DND-41 (cell line): Measurements from ENCODE around the gene PLD2.

Experiments
- EZH2 ChIP-seq: IDR thresholded peaks from 3 replicates; pipeline ENCODE4 v1.6.1; 2012; ENCODE audit warnings: borderline replicate concordance, low read depth, mild to moderate bottlenecking, moderate library complexity, low read length, inconsistent platforms; ENCODE audit not compliant: severe bottlenecking
- TF ChIP-seq, protein P1 (sequence below): IDR thresholded peaks from 2 replicates; pipeline ENCODE4 v1.5.1; 2012; ENCODE audit warnings: borderline replicate concordance, low read length, moderate library complexity, mild to moderate bottlenecking; ENCODE audit not compliant: poor library complexity, severe bottlenecking; ENCODE audit errors: extremely low read depth

DNA sequence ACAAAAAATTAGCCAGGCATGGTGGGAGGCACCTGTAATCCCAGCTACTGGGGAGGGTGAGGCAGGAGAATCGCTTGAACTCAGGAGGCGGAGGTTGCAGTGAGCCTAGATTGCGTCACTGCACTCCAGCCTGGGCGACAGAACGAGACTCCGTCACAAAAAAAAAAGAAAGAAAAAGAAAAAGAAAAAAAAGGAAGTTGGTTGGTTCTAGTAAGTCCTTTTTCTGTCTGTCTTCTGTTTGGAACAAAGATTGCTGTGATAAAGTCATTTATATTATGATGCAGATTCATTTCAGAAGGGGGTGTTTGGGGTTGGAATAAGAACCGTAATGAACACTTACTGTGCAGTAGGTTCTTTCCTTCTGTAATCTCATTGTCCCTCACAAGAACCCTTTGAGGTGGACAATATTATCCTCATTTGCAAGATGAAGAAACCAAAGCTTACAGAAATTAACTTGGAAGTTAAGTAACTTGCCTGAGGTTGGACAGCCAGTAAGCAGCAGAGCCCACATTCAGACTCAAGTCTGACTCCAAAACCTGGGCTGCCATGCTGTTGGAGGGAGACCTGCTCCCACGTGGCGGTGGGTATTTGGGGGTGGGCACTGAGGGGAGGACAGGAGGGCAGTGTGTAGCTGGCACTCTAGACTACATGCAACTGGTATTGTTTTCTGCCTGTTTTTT is 36.5 kb downstream of the PLD2 start:
- TF ChIP-seq, protein P1, sequence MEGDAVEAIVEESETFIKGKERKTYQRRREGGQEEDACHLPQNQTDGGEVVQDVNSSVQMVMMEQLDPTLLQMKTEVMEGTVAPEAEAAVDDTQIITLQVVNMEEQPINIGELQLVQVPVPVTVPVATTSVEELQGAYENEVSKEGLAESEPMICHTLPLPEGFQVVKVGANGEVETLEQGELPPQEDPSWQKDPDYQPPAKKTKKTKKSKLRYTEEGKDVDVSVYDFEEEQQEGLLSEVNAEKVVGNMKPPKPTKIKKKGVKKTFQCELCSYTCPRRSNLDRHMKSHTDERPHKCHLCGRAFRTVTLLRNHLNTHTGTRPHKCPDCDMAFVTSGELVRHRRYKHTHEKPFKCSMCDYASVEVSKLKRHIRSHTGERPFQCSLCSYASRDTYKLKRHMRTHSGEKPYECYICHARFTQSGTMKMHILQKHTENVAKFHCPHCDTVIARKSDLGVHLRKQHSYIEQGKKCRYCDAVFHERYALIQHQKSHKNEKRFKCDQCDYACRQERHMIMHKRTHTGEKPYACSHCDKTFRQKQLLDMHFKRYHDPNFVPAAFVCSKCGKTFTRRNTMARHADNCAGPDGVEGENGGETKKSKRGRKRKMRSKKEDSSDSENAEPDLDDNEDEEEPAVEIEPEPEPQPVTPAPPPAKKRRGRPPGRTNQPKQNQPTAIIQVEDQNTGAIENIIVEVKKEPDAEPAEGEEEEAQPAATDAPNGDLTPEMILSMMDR = no peak
- no peak for TF ChIP-seq EZH2
